GM18951 (cell line): ENCODE measurements around the gene NPAS4.

Experiments used
- POLR2A ChIP-seq: IDR thresholded peaks from 4 replicates; pipeline ENCODE4 v1.6.1; 2011; ENCODE audit warnings: mild to moderate bottlenecking; ENCODE audit not compliant: insufficient read length, insufficient read depth; ENCODE audit errors: extremely low read depth
- in situ Hi-C: fragments of 300-500 bp; cut with MboI; formaldehyde crosslinking; loops from one replicate; pipeline ENCODE4 v1.12.0; 2022; ENCODE audit warnings: low sequenced_read_pairs, mixed read lengths, inconsistent platforms; ENCODE audit not compliant: unreplicated experiment

Gene NPAS4

DNA sequence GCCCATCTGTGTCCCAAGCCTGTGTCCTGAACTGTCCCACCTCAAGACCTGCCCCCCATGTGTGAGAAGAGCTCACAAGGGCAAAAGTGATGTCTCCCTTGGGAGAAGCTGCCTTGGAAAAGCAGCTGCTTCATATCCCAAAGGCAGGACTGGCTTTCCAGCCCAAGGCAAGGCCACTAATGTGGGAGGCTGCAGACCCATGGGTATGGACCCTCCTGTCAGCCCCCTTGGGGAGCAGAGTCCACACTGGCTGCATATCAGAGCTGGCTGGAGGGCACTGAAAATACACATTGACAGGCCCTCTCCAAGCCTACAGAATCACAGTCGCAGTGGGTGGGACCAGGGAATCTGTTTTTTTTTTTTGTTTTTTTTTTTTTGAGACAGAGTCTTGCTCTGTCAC is 48.6 kb downstream of the NPAS4 start:
- in situ Hi-C loops, result no loop called here

DNA sequence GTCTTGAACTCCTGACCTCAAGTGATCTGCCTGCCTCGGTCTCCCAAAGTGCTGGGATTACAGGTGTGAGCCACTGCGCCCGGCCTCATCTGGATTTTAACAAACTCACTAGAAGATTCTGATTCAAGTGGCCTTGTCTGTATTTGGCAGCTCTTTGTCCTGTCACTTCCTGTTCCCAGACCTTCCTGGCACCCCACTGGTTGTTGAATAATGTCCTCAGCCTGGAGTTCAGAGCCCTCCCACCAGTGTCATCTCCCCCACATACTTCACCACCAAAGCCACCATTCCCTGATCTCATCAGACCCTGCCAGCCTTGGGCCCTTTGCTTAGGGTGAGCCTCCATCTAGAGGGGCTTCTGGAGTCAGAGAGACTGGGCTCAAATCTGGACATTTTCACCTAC is 49.2 kb downstream of the NPAS4 start:
- in situ Hi-C loops, result no loop called here
- TF ChIP-seq POLR2A, result no peak

More for the DNA sequence above, 48.6 kb downstream of the NPAS4 start:
- TF ChIP-seq POLR2A, result no peak

DNA sequence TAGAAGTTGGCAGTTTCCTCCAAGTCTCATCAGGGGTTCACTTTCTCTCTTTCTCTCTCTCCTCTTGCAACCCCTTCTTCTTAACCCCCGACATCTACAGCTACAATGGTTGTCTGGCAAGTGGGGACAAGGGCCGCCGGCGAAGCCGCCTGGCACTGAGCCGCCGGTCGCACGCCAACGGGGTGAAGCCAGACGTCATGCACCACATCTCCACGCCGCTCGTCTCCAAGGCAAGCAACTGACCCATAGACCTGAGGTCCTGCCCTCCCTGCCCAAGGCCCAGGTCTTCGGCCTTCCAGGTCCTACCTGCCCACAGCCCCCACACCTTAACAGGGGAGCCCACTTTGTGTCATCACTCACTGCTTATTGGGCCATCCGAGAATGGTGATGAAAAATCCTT is 50.3 kb downstream of the NPAS4 start:
- in situ Hi-C loops, result no loop called here
- TF ChIP-seq POLR2A, result no peak

DNA sequence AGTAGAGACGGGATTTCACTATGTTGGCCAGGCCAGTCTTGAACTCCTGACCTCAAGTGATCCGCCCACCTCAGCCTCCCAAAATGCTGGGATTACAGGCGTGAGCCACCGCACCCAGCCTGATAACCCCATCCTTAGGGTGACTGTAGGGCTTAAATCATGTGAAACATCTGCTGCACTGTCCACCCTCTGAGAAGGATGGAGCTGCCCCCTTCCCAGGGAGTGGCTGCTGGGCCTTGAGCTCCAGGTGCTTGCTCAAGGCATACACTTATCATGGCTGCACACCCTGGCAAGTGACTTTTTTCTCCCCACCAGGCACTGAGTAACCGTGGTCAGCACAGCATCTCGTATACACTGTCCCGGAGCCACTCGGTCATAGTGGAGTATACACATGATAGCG is 51.2 kb downstream of the NPAS4 start:
- in situ Hi-C loops, result no loop called here
- no peak for TF ChIP-seq POLR2A

DNA sequence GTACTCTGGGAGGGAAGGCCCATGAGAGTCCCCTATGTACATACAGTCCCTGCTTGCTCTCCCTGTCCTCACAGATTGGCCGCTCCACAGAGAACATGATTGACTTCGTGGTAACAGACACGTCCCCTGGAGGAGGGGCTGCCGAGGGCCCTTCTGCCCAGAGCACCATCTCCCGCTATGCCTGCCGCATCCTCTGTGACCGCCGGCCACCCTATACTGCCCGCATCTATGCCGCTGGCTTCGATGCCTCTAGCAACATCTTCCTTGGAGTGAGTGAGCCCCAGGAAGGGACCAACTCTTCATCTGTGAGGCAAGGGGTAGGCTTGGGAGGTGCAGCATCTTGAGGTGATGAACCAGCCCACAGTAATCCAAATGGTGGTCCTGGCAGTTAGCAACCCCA is 52.3 kb downstream of the NPAS4 start:
- no peak for TF ChIP-seq POLR2A
- in situ Hi-C loops, result no loop called here

DNA sequence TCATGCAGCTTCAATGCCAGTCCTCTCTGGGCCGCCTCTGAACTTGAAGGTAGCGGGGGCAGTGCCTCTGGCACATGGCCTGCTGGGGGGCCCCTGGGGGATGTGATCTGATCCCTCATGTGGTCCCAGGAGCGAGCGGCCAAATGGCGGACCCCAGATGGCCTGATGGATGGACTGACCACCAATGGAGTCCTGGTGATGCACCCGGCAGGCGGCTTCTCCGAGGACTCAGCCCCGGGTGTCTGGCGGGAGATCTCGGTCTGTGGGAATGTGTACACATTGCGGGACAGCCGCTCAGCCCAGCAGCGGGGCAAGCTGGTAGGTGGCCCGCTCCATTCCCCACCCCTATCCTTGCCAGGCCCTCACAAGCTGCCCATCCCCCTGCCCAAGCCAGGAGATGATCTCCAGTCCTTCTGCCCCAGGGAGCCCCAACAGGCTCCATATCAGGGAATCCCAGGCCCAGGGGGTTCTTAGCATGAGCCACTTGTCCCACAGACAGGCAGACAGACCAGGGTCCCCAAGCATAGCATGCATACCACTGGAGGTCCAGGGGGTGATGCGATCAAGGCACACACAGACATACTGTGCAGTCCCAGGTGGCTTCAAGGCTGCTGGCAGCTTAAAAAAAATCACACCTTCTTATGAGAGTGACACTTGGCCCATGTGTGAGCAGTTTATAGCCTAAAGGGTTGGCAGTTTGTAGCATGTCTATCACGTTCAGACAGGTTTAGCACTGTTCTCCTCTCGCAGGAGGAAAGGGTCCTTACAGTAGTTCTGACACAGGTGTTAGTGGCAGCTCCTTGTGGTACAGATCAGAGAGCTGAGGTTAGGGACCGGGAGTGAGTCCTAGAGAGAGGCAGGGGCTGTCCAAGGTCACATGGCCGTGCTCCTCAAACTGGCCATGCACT is 53.0 kb downstream of the NPAS4 start:
- in situ Hi-C loops, result no loop called here
- no peak for TF ChIP-seq POLR2A

DNA sequence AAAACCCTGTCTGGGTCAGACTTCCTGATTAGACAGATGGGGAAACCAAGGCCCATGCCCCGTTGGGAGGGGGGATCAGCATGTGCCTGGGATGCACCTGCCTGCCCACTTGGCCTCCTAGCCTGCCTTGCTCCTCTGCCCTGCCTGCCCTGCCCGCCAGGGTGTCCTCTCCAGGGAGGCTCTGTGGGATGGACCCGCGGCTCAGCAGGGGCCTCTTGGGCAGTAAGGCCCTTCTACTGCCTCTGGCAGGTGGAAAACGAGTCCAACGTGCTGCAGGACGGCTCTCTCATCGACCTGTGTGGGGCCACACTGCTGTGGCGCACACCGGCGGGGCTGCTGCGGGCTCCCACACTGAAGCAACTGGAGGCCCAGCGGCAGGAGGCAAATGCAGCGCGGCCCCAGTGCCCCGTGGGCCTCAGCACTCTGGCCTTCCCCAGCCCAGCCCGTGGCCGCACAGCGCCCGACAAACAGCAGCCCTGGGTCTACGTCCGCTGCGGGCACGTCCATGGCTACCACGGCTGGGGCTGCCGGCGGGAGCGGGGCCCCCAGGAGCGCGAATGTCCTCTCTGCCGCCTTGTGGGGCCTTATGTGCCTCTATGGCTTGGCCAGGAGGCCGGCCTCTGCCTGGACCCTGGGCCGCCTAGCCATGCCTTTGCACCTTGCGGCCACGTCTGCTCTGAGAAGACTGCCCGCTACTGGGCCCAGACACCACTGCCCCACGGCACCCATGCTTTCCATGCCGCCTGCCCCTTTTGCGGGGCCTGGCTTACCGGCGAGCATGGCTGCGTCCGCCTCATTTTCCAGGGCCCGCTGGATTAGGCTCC is 54.7 kb downstream of the NPAS4 start:
- in situ Hi-C loops, result no loop called here
- no peak for TF ChIP-seq POLR2A
